NT2/D1 (cell line): ENCODE data around the gene PHB1.

Experiments
- SUZ12 ChIP-seq: IDR thresholded peaks from 2 replicates; pipeline ENCODE4 v1.6.1; 2011; ENCODE audit not compliant: insufficient read length, insufficient read depth; ENCODE audit errors: extremely low read depth
- YY1 ChIP-seq: IDR thresholded peaks from 2 replicates; pipeline ENCODE4 v1.6.1; 2011; ENCODE audit not compliant: insufficient read length, insufficient read depth
- ZNF274 ChIP-seq: IDR thresholded peaks from 2 replicates; pipeline ENCODE4 v1.6.1; 2011; ENCODE audit warnings: mild to moderate bottlenecking, low read depth, low read length

DNA sequence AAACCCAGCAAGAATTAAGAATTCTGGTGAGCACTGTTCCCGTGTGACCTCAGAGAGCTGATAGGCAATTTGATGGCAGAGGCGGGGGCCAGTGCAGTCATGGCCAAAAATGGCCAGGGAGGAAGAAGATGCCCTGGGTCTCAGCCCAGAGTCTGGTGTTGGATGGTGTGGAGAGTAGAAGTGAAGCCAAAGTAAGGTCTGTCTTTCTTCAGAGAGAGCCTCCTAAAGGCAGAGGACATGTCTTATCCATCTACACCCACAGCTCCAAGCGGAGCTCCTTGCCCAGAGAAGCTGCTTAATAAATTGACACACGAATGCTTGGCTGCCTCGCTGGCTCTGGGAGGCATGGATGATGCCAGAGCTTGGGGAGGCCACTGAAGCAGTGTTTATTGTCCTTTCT is 32.9 kb downstream of the PHB1 start:
- no peak for TF ChIP-seq SUZ12
- no peak for TF ChIP-seq ZNF274
- no peak for TF ChIP-seq YY1
